Measurements from ENCODE around the gene GJC1. TPM values are rescaled to one million over a fixed set of nuclear protein-coding genes. Genes with fewer than 3 reads are reported as not detected.

Gene GJC1
- total RNA-seq, 1 experiment from 2014 or later = 89.4 TPM

DNA sequence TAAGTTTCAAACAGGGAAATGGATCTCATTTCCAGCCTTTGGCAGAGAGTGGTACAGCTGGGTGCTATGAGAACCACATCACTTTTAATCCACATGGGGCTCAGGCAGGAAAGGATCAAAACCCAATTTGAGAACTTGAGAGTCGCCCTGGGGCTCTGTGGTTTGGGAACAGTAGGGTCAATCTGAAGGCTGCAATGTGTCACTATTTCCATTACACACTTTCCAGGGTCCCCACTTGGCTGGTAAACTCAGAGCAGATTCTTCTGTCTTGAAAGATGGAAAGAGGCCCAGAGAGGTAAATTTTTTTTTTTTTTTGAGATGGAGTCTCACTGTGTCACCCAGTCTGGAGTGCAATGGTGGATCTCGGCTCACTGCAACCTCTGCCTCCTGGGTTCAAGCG is 10.8 kb upstream of the GJC1 start:
- Histone ChIP-seq H3K4me3 (ENCODE audit: low read depth in 2 of 2, low read length in 2 of 2) (no peak overlapping the region), H3K9me3 (ENCODE audit: control insufficient read depth, insufficient read depth, low read depth, low read length) (no peaks in the 10 kb centered on the region), H3K36me3 (ENCODE audit: control insufficient read depth, insufficient read depth, low read length) (no peaks in the 10 kb centered on the region), H3K27ac (ENCODE audit: low read length) (no peak overlapping the region), H3K27me3 (ENCODE audit: control insufficient read depth, insufficient read depth, low read length) (no peaks in the 10 kb centered on the region), H3K4me1 (ENCODE audit: control insufficient read depth, insufficient read depth, low read length) (no peaks in the 10 kb centered on the region; the same call in 1 of the 2 replicates)
- TF ChIP-seq TCF7L2 (IDR thresholded peaks at IDR 0.05; ENCODE audit: low read depth, low read length) (no peak), SIN3A (IDR thresholded peaks at IDR 0.05; ENCODE audit: borderline replicate concordance, insufficient read depth, low read depth, low read length) (no peak), POLR2AphosphoS5 (IDR thresholded peaks at IDR 0.05; ENCODE audit: low read depth, low read length) (no peak)
- TF ChIP-seq, protein P1, sequence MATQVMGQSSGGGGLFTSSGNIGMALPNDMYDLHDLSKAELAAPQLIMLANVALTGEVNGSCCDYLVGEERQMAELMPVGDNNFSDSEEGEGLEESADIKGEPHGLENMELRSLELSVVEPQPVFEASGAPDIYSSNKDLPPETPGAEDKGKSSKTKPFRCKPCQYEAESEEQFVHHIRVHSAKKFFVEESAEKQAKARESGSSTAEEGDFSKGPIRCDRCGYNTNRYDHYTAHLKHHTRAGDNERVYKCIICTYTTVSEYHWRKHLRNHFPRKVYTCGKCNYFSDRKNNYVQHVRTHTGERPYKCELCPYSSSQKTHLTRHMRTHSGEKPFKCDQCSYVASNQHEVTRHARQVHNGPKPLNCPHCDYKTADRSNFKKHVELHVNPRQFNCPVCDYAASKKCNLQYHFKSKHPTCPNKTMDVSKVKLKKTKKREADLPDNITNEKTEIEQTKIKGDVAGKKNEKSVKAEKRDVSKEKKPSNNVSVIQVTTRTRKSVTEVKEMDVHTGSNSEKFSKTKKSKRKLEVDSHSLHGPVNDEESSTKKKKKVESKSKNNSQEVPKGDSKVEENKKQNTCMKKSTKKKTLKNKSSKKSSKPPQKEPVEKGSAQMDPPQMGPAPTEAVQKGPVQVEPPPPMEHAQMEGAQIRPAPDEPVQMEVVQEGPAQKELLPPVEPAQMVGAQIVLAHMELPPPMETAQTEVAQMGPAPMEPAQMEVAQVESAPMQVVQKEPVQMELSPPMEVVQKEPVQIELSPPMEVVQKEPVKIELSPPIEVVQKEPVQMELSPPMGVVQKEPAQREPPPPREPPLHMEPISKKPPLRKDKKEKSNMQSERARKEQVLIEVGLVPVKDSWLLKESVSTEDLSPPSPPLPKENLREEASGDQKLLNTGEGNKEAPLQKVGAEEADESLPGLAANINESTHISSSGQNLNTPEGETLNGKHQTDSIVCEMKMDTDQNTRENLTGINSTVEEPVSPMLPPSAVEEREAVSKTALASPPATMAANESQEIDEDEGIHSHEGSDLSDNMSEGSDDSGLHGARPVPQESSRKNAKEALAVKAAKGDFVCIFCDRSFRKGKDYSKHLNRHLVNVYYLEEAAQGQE (IDR thresholded peaks at IDR 0.05; ENCODE audit: insufficient read depth in 1 of 2, low read depth in 2 of 2, low read length in 1 of 2) = no peak
- TF ChIP-seq, protein P2, sequence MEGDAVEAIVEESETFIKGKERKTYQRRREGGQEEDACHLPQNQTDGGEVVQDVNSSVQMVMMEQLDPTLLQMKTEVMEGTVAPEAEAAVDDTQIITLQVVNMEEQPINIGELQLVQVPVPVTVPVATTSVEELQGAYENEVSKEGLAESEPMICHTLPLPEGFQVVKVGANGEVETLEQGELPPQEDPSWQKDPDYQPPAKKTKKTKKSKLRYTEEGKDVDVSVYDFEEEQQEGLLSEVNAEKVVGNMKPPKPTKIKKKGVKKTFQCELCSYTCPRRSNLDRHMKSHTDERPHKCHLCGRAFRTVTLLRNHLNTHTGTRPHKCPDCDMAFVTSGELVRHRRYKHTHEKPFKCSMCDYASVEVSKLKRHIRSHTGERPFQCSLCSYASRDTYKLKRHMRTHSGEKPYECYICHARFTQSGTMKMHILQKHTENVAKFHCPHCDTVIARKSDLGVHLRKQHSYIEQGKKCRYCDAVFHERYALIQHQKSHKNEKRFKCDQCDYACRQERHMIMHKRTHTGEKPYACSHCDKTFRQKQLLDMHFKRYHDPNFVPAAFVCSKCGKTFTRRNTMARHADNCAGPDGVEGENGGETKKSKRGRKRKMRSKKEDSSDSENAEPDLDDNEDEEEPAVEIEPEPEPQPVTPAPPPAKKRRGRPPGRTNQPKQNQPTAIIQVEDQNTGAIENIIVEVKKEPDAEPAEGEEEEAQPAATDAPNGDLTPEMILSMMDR (IDR thresholded peaks at IDR 0.05) = no peak
- ATAC-seq (no peak), DNase-seq (ENCODE audit: low read depth, low spot score) (no peak)
- BruUV-seq (replicated peaks) = no TSS peak
- ChIA-PET POLR2A (no interaction called here), CTCF (no interaction called here)
- in situ Hi-C loops (cut with HindIII; ENCODE audit: low pct_unique_long_range_greater_than_20kb, low sequenced_read_pairs) = no loop called here
- intact Hi-C loops (cut with micrococcal nuclease; ENCODE audit: unreplicated experiment) = no loop called here

DNA sequence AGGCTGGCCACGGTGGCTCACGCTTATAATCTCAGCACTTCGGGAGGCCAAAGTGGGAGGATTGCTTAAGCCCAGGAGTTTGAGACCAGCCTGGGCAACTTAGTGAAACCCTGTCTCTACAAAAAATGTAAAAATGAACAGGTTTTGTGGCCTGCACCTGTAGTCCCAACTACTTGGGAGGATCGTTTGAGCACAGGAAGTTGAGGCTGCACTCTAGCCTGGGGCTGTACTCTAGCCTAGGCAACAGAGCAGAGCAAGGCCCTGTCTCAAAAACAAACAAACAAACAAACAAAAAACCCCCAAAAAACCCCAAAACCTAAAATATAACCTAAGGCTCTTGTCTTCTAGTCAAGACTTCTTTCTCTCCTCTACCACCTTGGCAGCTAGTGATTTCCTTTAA is 10.2 kb upstream of the GJC1 start:
- ATAC-seq = no peak
- TF ChIP-seq, protein P2 (IDR thresholded peaks at IDR 0.05) = no peak
- TF ChIP-seq, protein P1 (IDR thresholded peaks at IDR 0.05; ENCODE audit: insufficient read depth in 1 of 2, low read depth in 2 of 2, low read length in 1 of 2) = no peak
- no peak for TF ChIP-seq SIN3A (IDR thresholded peaks at IDR 0.05; ENCODE audit: borderline replicate concordance, insufficient read depth, low read depth, low read length)
- no peak for TF ChIP-seq TCF7L2 (IDR thresholded peaks at IDR 0.05; ENCODE audit: low read depth, low read length)
- TF ChIP-seq POLR2AphosphoS5 (IDR thresholded peaks at IDR 0.05; ENCODE audit: low read depth, low read length) = no peak
- Histone ChIP-seq H3K9me3 (ENCODE audit: control insufficient read depth, insufficient read depth, low read depth, low read length) (no peaks in the 10 kb centered on the region), H3K36me3 (ENCODE audit: control insufficient read depth, insufficient read depth, low read length) (no peaks in the 10 kb centered on the region), H3K4me3 (ENCODE audit: low read depth in 2 of 2, low read length in 2 of 2) (no peak overlapping the region), H3K27ac (ENCODE audit: low read length) (no peak overlapping the region), H3K4me1 (ENCODE audit: control insufficient read depth, insufficient read depth, low read length) (no peaks in the 10 kb centered on the region; the same call in 1 of the 2 replicates), H3K27me3 (ENCODE audit: control insufficient read depth, insufficient read depth, low read length) (no peaks in the 10 kb centered on the region)
- DNase-seq (ENCODE audit: low read depth, low spot score) = no peak
- ChIA-PET POLR2A (no interaction called here), CTCF (no interaction called here)
- no TSS peak for BruUV-seq (replicated peaks)
- in situ Hi-C loops (cut with HindIII; ENCODE audit: low pct_unique_long_range_greater_than_20kb, low sequenced_read_pairs) = no loop called here
- intact Hi-C loops (cut with micrococcal nuclease; ENCODE audit: unreplicated experiment) = no loop called here

All from Panc1 (cell line).